ENCODE data around the gene FOXP1.

The FOXP1 gene

GRCh38 chr3:71564361-71564760, 19.2 kb downstream of the FOXP1 start:
- DNase-seq (ENCODE audit: low read depth), result no peak

GRCh38 chr3:71563827-71564226, 19.7 kb downstream of the FOXP1 start:
- no peak for DNase-seq (ENCODE audit: low read depth)

DNA sequence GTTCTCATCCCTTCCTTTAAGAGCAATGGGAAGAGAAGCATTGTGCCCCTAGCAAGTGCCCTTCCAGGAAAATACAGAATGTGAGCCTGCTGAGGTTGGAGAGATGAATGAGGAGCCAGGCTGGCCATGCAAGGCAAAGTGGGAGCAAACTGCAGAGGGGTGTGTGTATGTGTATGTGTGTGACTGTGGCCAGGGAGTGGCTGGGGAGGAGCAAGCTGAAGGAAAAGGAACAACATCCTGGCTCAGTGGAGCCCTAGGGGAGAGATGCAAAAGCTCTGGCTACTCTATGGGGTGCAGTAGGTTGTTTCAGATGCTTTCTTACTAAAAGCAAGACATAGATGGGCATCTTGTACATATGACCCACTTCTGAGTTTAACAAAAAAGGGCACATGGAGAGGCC, 20.6 kb downstream of the FOXP1 start:
- no peak for DNase-seq (ENCODE audit: low read depth)

DNA sequence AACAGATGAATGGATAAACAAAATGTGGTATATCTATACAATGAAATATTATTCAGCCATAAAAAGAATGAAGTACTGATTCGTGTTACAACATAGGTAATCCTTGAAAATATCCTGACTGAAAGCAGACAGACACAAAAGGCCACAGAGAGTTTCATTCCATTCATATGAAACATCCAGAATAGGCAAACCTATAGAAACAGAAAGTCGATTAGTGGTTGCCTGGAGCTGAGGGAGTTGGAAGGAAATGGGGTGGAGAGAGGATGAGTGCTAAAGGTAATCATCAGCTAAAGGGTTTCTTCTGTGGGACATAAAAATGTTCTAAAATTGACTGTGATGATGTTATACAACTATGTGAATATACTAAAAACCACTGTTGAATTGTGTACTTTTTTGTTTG, 22.9 kb downstream of the FOXP1 start:
- DNase-seq (ENCODE audit: low read depth), result no peak

GRCh38 chr3:71559578-71560162, 23.9 kb downstream of the FOXP1 start:
- DNase-seq (ENCODE audit: low read depth), result no peak

DNA sequence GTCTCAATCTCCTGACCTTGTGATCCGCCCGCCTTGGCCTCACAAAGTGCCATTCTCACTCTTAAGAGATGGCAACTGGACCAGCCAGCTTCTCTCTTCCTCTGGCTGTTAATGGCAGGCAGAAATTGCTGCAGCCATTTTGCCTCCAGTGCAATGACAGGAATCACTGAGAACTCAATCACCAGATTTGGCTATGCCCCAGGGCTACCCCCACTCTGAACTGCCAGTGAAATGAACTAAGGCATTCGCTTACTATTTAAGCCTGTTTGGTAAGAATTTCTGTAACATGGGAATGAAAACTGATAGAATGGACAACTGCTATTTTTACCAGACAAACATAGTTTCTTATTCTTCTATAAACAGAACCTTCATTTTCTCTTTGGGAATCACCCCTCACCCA, 24.5 kb downstream of the FOXP1 start:
- DNase-seq (ENCODE audit: low read depth), result no peak

GRCh38 chr3:71554649-71555048, 28.9 kb downstream of the FOXP1 start:
- no peak for DNase-seq (ENCODE audit: low read depth)

GRCh38 chr3:71551311-71551919, 32.1 kb downstream of the FOXP1 start:
- DNase-seq (ENCODE audit: low read depth), result no peak

DNA sequence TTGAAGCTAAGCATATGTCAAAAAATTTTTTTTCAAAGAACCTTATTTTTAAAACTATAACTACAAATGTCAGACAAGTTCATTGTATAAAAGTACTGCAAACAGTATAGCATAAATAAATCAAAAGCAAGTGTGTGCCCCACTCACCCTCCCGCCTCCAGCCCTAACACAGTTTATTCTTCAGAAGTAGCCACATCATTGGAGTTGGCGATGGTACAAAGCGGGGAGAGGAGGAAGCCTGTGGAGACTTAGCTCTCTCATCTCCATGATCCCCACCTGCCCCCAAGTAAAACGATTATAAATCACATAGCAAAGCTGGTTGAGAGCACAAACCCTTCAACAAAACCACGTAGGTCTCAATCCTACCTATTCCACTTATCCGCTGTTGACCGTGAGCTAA, 33.6 kb downstream of the FOXP1 start:
- DNase-seq (ENCODE audit: low read depth), result no peak

GRCh38 chr3:71548705-71549384, 34.7 kb downstream of the FOXP1 start:
- DNase-seq (ENCODE audit: low read depth), result no peak

GRCh38 chr3:71547249-71548198, 36.0 kb downstream of the FOXP1 start:
- no peak for DNase-seq (ENCODE audit: low read depth)

- DNase-seq (ENCODE audit: low read depth), result no peak
Measured at GRCh38 chr3:71546821-71547220, 36.7 kb downstream of the FOXP1 start.

DNA sequence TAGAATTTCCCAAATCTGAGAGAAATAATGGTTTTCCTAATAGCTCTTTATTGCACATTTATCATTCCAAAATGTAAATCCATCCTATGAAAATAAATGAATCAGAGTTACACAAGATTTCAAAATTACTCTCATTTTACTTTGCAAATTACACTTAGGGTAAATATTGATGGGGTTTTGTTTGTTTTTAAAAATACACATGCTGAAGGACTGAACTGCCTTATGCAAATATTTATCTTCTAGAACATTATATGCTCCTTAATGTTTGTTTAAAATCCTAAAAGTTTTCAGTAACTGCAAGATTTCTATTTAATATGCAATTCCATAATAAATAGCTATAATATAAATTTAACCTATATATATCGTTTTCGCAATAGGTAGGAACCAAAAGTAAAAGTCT, 38.2 kb downstream of the FOXP1 start:
- no peak for DNase-seq (ENCODE audit: low read depth)

GRCh38 chr3:71543371-71544016, 40.0 kb downstream of the FOXP1 start:
- no peak for DNase-seq (ENCODE audit: low read depth)

GRCh38 chr3:71542521-71543370, 40.8 kb downstream of the FOXP1 start:
- peak; percentile 79 for DNase-seq (ENCODE audit: low read depth)

GRCh38 chr3:71541313-71541712, 42.2 kb downstream of the FOXP1 start:
- DNase-seq (ENCODE audit: low read depth), result no peak

- no peak for DNase-seq (ENCODE audit: low read depth)
Measured at GRCh38 chr3:71537211-71537611, 46.3 kb downstream of the FOXP1 start.

GRCh38 chr3:71536376-71536965, 47.1 kb downstream of the FOXP1 start:
- DNase-seq (ENCODE audit: low read depth), result no peak

DNA sequence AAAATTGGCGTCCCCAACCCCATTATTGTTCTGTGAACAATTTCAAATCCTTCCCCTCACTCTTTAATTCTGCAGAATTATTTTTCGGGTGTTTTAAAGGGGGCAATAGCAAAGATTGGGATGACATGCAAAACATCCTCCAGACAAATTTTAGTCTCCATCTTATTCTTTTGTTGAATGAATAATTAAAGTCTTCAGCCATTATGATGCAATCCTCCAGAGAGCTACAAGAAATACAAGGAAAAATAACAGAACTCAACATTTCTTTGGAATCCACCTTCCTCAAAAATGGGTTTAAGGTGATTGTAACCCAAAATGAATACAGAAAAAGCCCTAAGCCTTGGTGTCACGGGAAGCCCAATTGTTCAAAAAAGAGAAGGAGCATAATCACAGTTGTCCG, 49.9 kb downstream of the FOXP1 start:
- DNase-seq (ENCODE audit: low read depth), result no peak

- no peak for DNase-seq (ENCODE audit: low read depth)
Measured at GRCh38 chr3:71532639-71533395, 50.7 kb downstream of the FOXP1 start.

All from non-pigmented ciliary epithelial cell (primary cell).